Activated CD4-positive, alpha-beta T cell treated with anti-CD3 and anti-CD28 coated beads for 36 hours (primary cell): ENCODE data around the gene ISX. TPM values are rescaled to one million over a fixed set of nuclear protein-coding genes. Genes with fewer than 3 reads are reported as not detected.

Experiments used
- ATAC-seq: fragments of 200-7000 bp; cut with Tn5 transposase; one replicate; pipeline ENCODE4 v1.10.0; 2021; ENCODE audit warnings: mild to moderate bottlenecking, moderate library complexity
- CTCF ChIA-PET: fragments of 350-600 bp; sonication (Branson Sonifier 250); formaldehyde crosslinking; loops from one replicate; lab custom pipeline; 2021; ENCODE audit warnings: antibody characterized with exemption; lab: Charles Lee
- POLR2A ChIA-PET: fragments of 350-600 bp; sonication (Branson Sonifier 250); formaldehyde crosslinking; loops from one replicate; lab custom pipeline; 2021; ENCODE audit warnings: antibody characterized with exemption, inconsistent platforms; lab: Charles Lee
- DNase-seq: peaks from one replicate; pipeline ENCODE4 v3.0.0-alpha.2; 2020
- H3K27ac Mint-ChIP-seq: one replicate; pipeline ENCODE4 v1.8.0; 2021; ENCODE audit warnings: mixed read lengths
- H3K27me3 Mint-ChIP-seq: one replicate; pipeline ENCODE4 v1.8.0; 2021; ENCODE audit warnings: mixed read lengths
- H3K36me3 Mint-ChIP-seq: one replicate; pipeline ENCODE4 v1.8.0; 2021; ENCODE audit warnings: low read depth, mixed read lengths
- H3K4me1 Mint-ChIP-seq: one replicate; pipeline ENCODE4 v1.8.0; 2021; ENCODE audit warnings: mixed read lengths
- H3K4me3 Mint-ChIP-seq: one replicate; pipeline ENCODE4 v1.8.0; 2021; ENCODE audit warnings: mild to moderate bottlenecking, moderate library complexity, mixed read lengths
- H3K9me3 Mint-ChIP-seq: one replicate; pipeline ENCODE4 v1.8.0; 2021; ENCODE audit warnings: low read depth, mixed read lengths
- intact Hi-C, 2 experiments: fragments of 100-400 bp; cut with DNase I in 1 of 2; cut with micrococcal nuclease in 1 of 2; formaldehyde crosslinking; loops; one replicate each; pipeline versions ENCODE4 v1.14.2 to v1.15.1; 2022 to 2024; cut with DNase I, micrococcal nuclease
- total RNA-seq, 2 experiments: library from RNA; stranded (reverse); gene quantifications; one replicate each; pipeline ENCODE4 v1.2.3, GENCODE V29; 2021

The ISX gene
- total RNA-seq, 2 experiments from 2014 or later: not detected

- Mint-ChIP-seq H3K9me3 (no peaks in the 10 kb centered on the region), H3K4me1 (no peaks in the 10 kb centered on the region), H3K36me3 (no peaks in the 10 kb centered on the region), H3K4me3 (no peak overlapping the region), H3K27ac (no peak overlapping the region), H3K27me3 (peaks cover 15% of the 10 kb centered on the region)
- intact Hi-C loops: loop anchor here in 1 of 2 experiments (5.0 kb wide), 1 partner anchor 76 kb away; no protein-coding TSS in a partner anchor
- DNase-seq (peak; percentile 17), ATAC-seq (peak; percentile 88)
- CTCF ChIA-PET: no interaction called here
- POLR2A ChIA-PET: no interaction called here
Observed at GRCh38 chr22:35051791-35052190, 14.2 kb upstream of the ISX start.

DNA sequence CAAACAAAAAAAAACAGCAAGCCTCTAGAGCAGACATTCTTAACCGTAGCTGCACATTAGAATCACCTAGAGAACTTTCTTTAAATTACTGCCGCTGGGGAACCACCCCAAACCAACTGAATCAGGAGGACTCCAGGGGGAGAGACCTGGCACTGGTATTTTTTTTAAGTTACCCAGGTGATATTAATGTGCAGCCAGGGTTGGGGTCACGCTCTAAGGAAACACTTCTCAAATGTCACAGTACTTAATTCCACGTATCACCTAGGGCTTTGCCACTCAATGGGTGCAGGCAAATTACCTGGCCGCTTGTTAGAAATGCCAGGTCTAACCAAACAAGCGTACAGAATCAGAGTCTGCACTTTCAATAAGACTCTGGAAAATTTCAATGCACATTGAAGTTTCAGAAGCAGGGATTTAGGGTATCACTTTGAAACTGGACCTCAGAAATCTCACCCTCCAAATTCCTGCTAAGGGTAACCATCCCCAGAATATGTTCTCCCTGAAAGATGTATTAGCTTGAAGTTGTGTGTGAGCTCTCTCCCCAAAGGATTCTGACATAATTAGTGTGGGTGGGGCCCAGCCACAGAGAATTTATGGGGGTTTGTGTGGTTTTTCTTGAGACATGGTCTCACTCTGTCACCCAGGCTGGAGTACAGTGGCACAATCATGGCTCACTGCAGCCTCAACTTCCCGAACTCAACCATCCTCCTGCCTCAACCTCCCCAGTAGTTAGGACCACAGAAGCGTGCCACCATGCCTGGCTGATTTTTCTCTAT is 12.7 kb upstream of the ISX start:
- Mint-ChIP-seq H3K9me3 (no peaks in the 10 kb centered on the region), H3K27ac (no peak overlapping the region), H3K4me3 (no peak overlapping the region), H3K4me1 (no peaks in the 10 kb centered on the region), H3K36me3 (no peaks in the 10 kb centered on the region), H3K27me3 (peaks cover 11% of the 10 kb centered on the region)
- intact Hi-C loops: loop anchor here in 1 of 2 experiments (5.0 kb wide), 1 partner anchor 74 kb away; no protein-coding TSS in a partner anchor
- POLR2A ChIA-PET: no interaction called here
- CTCF ChIA-PET: no interaction called here
- ATAC-seq (no peak), DNase-seq (no peak)

- Mint-ChIP-seq H3K9me3 (no peaks in the 10 kb centered on the region), H3K27ac (peak overlapping the region; percentile 62), H3K4me3 (no peak overlapping the region), H3K36me3 (no peaks in the 10 kb centered on the region), H3K27me3 (peaks cover 9% of the 10 kb centered on the region), H3K4me1 (no peaks in the 10 kb centered on the region)
- POLR2A ChIA-PET: no interaction called here
- intact Hi-C loops: loop anchor here in 1 of 2 experiments (5.0 kb wide), 1 partner anchor 73 kb away; no protein-coding TSS in a partner anchor
- CTCF ChIA-PET: no interaction called here
- ATAC-seq (peak; percentile 78), DNase-seq (no peak)
Observed at GRCh38 chr22:35054064-35054463, 11.9 kb upstream of the ISX start.

- ChIA-PET POLR2A (no interaction called here), CTCF (no interaction called here)
- H3K36me3 Mint-ChIP-seq: no peaks in the 10 kb centered on the region
- H3K9me3 Mint-ChIP-seq: peaks cover 3% of the 10 kb centered on the region
- intact Hi-C loops: no loop called here
- DNase-seq (no peak), ATAC-seq (no peak)
- no peak overlapping the region for H3K27ac Mint-ChIP-seq
- peaks cover 5% of the 10 kb centered on the region for H3K27me3 Mint-ChIP-seq
- H3K4me1 Mint-ChIP-seq: no peaks in the 10 kb centered on the region
- no peak overlapping the region for H3K4me3 Mint-ChIP-seq
Observed at GRCh38 chr22:35056486-35056885, 9.5 kb upstream of the ISX start.

- POLR2A ChIA-PET: no interaction called here
- DNase-seq (no peak), ATAC-seq (no peak)
- H3K4me1 Mint-ChIP-seq: no peaks in the 10 kb centered on the region
- intact Hi-C loops: no loop called here
- peaks cover 3% of the 10 kb centered on the region for H3K9me3 Mint-ChIP-seq
- H3K27me3 Mint-ChIP-seq: peaks cover 5% of the 10 kb centered on the region
- H3K27ac Mint-ChIP-seq: no peak overlapping the region
- no peaks in the 10 kb centered on the region for H3K36me3 Mint-ChIP-seq
- CTCF ChIA-PET: no interaction called here
- no peak overlapping the region for H3K4me3 Mint-ChIP-seq
Observed at GRCh38 chr22:35057155-35057554, 8.8 kb upstream of the ISX start.

DNA sequence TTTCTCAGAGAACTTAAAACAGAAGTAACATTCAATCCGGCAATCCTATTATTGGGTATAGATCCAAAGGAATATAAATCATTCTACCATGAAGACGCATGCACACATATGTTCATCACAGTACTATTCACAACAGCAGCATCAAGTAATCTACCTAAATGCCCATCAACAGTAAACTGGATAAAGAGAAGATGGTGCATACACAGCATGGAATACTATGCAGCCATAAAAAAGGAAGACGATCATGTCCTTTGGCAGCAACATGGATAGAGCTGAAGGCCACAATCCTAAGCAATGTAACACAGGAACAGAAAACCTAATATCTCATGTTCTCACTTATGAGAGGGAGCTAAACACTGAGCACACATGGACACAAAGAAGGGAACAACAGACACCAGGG is 6.3 kb upstream of the ISX start:
- no peaks in the 10 kb centered on the region for H3K4me1 Mint-ChIP-seq
- peaks cover 4% of the 10 kb centered on the region for H3K27me3 Mint-ChIP-seq
- no peak for ATAC-seq
- H3K36me3 Mint-ChIP-seq: no peaks in the 10 kb centered on the region
- POLR2A ChIA-PET: no interaction called here
- H3K4me3 Mint-ChIP-seq: no peak overlapping the region
- H3K9me3 Mint-ChIP-seq: peaks cover 3% of the 10 kb centered on the region
- DNase-seq: no peak
- intact Hi-C loops: no loop called here
- CTCF ChIA-PET: no interaction called here
- no peak overlapping the region for H3K27ac Mint-ChIP-seq

DNA sequence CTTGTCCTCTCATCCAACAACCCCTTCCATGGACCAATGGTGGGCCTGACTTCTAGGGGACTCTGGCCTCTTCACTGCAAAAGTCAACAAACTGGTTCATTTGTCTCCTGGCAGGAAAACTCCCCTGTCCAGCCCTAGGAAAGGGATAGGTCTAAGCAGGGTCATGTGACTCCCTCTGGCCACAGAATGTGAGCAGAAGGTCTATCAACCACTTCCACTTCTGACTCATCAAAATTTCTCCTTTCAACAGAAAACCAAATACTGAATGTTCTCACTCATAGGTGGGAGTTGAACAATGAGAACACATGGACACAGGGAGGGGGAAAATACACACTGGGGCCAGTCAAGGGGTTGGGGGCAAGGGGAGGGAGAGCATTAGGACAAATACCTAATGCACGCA is 1.3 kb upstream of the ISX start:
- peaks cover 2% of the 10 kb centered on the region for H3K27me3 Mint-ChIP-seq
- H3K4me1 Mint-ChIP-seq: no peaks in the 10 kb centered on the region
- peaks cover 2% of the 10 kb centered on the region for H3K9me3 Mint-ChIP-seq
- ChIA-PET CTCF (no interaction called here), POLR2A (no interaction called here)
- ATAC-seq (peak; percentile 36), DNase-seq (peak; percentile 5)
- no peaks in the 10 kb centered on the region for H3K36me3 Mint-ChIP-seq
- no peak overlapping the region for H3K4me3 Mint-ChIP-seq
- intact Hi-C loops: no loop called here
- H3K27ac Mint-ChIP-seq: no peak overlapping the region

DNA sequence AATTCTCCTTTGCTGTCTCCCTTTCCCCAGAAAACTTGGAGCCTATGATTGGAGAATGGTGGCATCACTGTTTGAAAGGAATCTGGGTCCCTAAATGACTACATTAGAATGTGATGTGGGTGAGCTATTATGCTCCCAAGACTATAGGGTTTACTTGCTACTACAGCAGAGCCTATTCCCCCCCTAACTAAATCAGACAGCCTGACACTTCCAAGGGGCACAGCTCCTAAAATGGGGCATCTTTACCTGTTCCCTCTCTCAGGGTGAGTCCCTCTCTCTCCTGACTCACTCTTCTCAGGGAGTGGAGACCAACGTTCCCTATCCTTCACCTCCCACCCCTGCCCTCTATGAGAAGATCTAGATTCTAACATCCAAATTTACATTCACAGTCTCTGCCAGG is 775 bp upstream of the ISX start:
- no peak overlapping the region for H3K27ac Mint-ChIP-seq
- H3K4me3 Mint-ChIP-seq: no peak overlapping the region

GRCh38 chr22:35066768-35067167 is 810 bp downstream of the ISX start:
- H3K27ac Mint-ChIP-seq: no peak overlapping the region
- POLR2A ChIA-PET: no interaction called here
- H3K27me3 Mint-ChIP-seq: peaks cover 2% of the 10 kb centered on the region
- no peaks in the 10 kb centered on the region for H3K4me1 Mint-ChIP-seq
- H3K9me3 Mint-ChIP-seq: no peaks in the 10 kb centered on the region
- H3K36me3 Mint-ChIP-seq: no peaks in the 10 kb centered on the region
- DNase-seq: no peak
- no peak for ATAC-seq
- intact Hi-C loops: no loop called here
- CTCF ChIA-PET: no interaction called here
- no peak overlapping the region for H3K4me3 Mint-ChIP-seq

More for the DNA sequence above, 775 bp upstream of the ISX start:
- Mint-ChIP-seq H3K36me3 (no peaks in the 10 kb centered on the region), H3K27me3 (peaks cover 2% of the 10 kb centered on the region), H3K4me1 (no peaks in the 10 kb centered on the region), H3K9me3 (no peaks in the 10 kb centered on the region)
- ATAC-seq: no peak
- intact Hi-C loops: no loop called here
- ChIA-PET CTCF (no interaction called here), POLR2A (no interaction called here)
- DNase-seq: no peak

- ChIA-PET POLR2A (no interaction called here), CTCF (no interaction called here)
- Mint-ChIP-seq H3K4me1 (no peaks in the 10 kb centered on the region), H3K27me3 (peaks cover 2% of the 10 kb centered on the region), H3K27ac (no peak overlapping the region), H3K36me3 (no peaks in the 10 kb centered on the region), H3K4me3 (no peak overlapping the region), H3K9me3 (no peaks in the 10 kb centered on the region)
- DNase-seq (no peak), ATAC-seq (no peak)
- intact Hi-C loops: no loop called here
Observed at GRCh38 chr22:35069541-35069940, 3.6 kb downstream of the ISX start.

GRCh38 chr22:35070451-35071093 is 4.6 kb downstream of the ISX start:
- Mint-ChIP-seq H3K36me3 (no peaks in the 10 kb centered on the region), H3K4me3 (no peak overlapping the region), H3K27me3 (no peaks in the 10 kb centered on the region), H3K9me3 (no peaks in the 10 kb centered on the region), H3K4me1 (no peaks in the 10 kb centered on the region), H3K27ac (no peak overlapping the region)
- ChIA-PET CTCF (no interaction called here), POLR2A (no interaction called here)
- intact Hi-C loops: no loop called here
- peak; percentile 7 for DNase-seq
- ATAC-seq: no peak

- no peak overlapping the region for H3K4me3 Mint-ChIP-seq
- DNase-seq (no peak), ATAC-seq (no peak)
- no peaks in the 10 kb centered on the region for H3K36me3 Mint-ChIP-seq
- no peaks in the 10 kb centered on the region for H3K9me3 Mint-ChIP-seq
- H3K27me3 Mint-ChIP-seq: no peaks in the 10 kb centered on the region
- no peaks in the 10 kb centered on the region for H3K4me1 Mint-ChIP-seq
- ChIA-PET CTCF (interaction anchor here (1.1 kb wide), 1 partner anchor 10 kb away, joined by 3 read pairs; no protein-coding TSS in a partner anchor), POLR2A (no interaction called here)
- H3K27ac Mint-ChIP-seq: no peak overlapping the region
- intact Hi-C loops: no loop called here
Observed at GRCh38 chr22:35071784-35072183, 5.8 kb downstream of the ISX start.
